ENCODE results near the gene ELMO3.

GRCh38 chr16:67237396-67238277 lies 38.7 kb downstream of the ELMO3 start:
- TF ChIP-seq CTCF (IDR thresholded peaks at IDR 0.05) (no peak), POLR2A (IDR thresholded peaks at IDR 0.05) (no peak)
